ENCODE results near the gene OTOG.

The OTOG gene

DNA sequence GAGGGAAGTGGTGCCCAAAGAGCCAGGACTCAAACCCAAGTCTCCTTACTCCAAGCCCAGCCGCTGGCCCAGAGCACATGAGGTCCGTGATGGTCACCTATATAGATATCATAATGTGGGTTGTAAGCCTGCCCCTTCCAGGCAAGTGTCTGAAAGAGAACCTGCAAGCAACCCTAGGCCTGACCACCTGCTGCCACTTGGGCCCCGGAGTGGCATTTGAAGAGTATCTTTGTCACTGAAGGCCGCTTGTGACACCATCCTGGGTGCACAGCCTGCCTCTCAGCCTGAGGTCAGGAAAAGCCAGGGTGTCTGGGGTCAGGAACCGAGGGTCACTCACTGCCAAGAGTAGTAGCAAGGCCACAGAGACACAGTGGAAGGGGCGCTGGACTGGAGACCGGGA, 32.4 kb downstream of the OTOG start:
- TF ChIP-seq EZH2phosphoT487 (IDR thresholded peaks at IDR 0.05; ENCODE audit: borderline replicate concordance, low read length) (no peak), CTCF (IDR thresholded peaks at IDR 0.05; ENCODE audit: low read depth, low read length, poor library complexity, severe bottlenecking) (no peak)
- H3K4me1 ChIP-seq (ENCODE audit: control insufficient read depth, low read length) = no peaks in the 10 kb centered on the region
- H3K27ac ChIP-seq (ENCODE audit: low read depth, low read length) = no peak overlapping the region
- H3K27me3 ChIP-seq (ENCODE audit: control insufficient read depth, low read length) = no peaks in the 10 kb centered on the region
- H3K36me3 ChIP-seq (ENCODE audit: control insufficient read depth, low read length) = no peaks in the 10 kb centered on the region
- no peak overlapping the region for H3K4me2 ChIP-seq (ENCODE audit: low read length)
- no peaks in the 10 kb centered on the region for H3K9me3 ChIP-seq (ENCODE audit: control insufficient read depth, insufficient read depth, low read length)
- no peaks in the 10 kb centered on the region for H3K9me2 ChIP-seq (replicated peaks; ENCODE audit: control insufficient read depth, low read length)
- no peaks in the 10 kb centered on the region for H4K20me1 ChIP-seq (ENCODE audit: control insufficient read depth, insufficient read depth, low read depth, low read length)
- no peak overlapping the region for H3K4me3 ChIP-seq (ENCODE audit: low read length)
- H3F3A ChIP-seq (ENCODE audit: control insufficient read depth, insufficient read depth) = no peaks in the 10 kb centered on the region
- H3K79me2 ChIP-seq (ENCODE audit: control insufficient read depth, low read length) = no peaks in the 10 kb centered on the region

GRCh38 chr11:17580271-17580670, 33.2 kb downstream of the OTOG start:
- no peak overlapping the region for H3K4me2 ChIP-seq (ENCODE audit: low read length)
- no peaks in the 10 kb centered on the region for H4K20me1 ChIP-seq (ENCODE audit: control insufficient read depth, insufficient read depth, low read depth, low read length)
- H3K9me3 ChIP-seq (ENCODE audit: control insufficient read depth, insufficient read depth, low read length) = no peaks in the 10 kb centered on the region
- H3K4me3 ChIP-seq (ENCODE audit: low read length) = no peak overlapping the region
- no peak overlapping the region for H3K27ac ChIP-seq (ENCODE audit: low read depth, low read length)
- TF ChIP-seq CTCF (IDR thresholded peaks at IDR 0.05; ENCODE audit: low read depth, low read length, poor library complexity, severe bottlenecking) (no peak), EZH2phosphoT487 (IDR thresholded peaks at IDR 0.05; ENCODE audit: borderline replicate concordance, low read length) (no peak)
- H3F3A ChIP-seq (ENCODE audit: control insufficient read depth, insufficient read depth) = no peaks in the 10 kb centered on the region
- H3K9me2 ChIP-seq (replicated peaks; ENCODE audit: control insufficient read depth, low read length) = no peaks in the 10 kb centered on the region
- no peaks in the 10 kb centered on the region for H3K27me3 ChIP-seq (ENCODE audit: control insufficient read depth, low read length)
- H3K4me1 ChIP-seq (ENCODE audit: control insufficient read depth, low read length) = no peaks in the 10 kb centered on the region
- no peaks in the 10 kb centered on the region for H3K79me2 ChIP-seq (ENCODE audit: control insufficient read depth, low read length)
- H3K36me3 ChIP-seq (ENCODE audit: control insufficient read depth, low read length) = no peaks in the 10 kb centered on the region

DNA sequence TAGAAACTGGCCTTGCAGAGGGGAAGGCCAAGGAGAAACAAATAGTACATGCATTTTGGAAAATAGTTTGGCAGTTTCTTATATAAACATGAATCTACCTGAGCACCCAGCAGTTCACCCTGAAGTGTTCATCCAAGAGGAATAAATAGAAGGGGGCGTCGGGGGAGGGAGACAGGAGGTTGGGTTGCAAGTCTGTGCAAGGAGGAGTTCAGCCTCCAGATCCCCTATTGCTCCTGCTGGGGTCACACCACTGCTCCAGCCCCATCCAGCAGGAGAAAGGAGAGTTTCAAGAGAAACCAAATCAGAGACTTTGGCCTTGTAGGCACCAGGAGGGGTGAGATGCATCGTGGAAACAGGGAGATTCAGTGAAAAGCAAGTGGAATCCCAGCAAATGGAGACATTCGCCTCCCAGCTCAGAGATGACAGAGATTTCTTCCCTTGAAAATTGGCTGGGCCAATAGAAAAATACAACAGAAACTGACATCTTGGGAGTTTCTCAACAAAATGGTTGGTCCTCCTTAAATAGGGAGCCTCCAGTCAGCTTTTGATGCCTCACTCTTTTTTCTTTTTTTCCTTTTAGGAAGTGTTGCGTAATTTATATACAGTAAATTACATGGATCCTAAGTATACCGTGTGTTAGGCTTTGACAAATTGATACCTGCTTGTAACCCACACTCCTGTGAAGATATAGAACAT, 34.1 kb downstream of the OTOG start:
- Histone ChIP-seq H3K27me3 (ENCODE audit: control insufficient read depth, low read length) (no peaks in the 10 kb centered on the region), H3K36me3 (ENCODE audit: control insufficient read depth, low read length) (no peaks in the 10 kb centered on the region), H4K20me1 (ENCODE audit: control insufficient read depth, insufficient read depth, low read depth, low read length) (no peaks in the 10 kb centered on the region), H3K4me1 (ENCODE audit: control insufficient read depth, low read length) (no peaks in the 10 kb centered on the region), H3K9me2 (replicated peaks; ENCODE audit: control insufficient read depth, low read length) (no peaks in the 10 kb centered on the region), H3K27ac (ENCODE audit: low read depth, low read length) (no peak overlapping the region), H3K4me3 (ENCODE audit: low read length) (no peak overlapping the region), H3K9me3 (ENCODE audit: control insufficient read depth, insufficient read depth, low read length) (no peaks in the 10 kb centered on the region), H3K79me2 (ENCODE audit: control insufficient read depth, low read length) (no peaks in the 10 kb centered on the region), H3F3A (ENCODE audit: control insufficient read depth, insufficient read depth) (no peaks in the 10 kb centered on the region), H3K4me2 (ENCODE audit: low read length) (no peak overlapping the region)
- TF ChIP-seq CTCF (IDR thresholded peaks at IDR 0.05; ENCODE audit: low read depth, low read length, poor library complexity, severe bottlenecking) = no peak
- TF ChIP-seq EZH2phosphoT487 (IDR thresholded peaks at IDR 0.05; ENCODE audit: borderline replicate concordance, low read length) = no peak

Measured in DOHH2 (cell line).